NCI-H526 treated with DMSO at 0.1 percent for 48 hours (cell line): ENCODE data around the gene NOD1.

Experiments used
- DNase-seq: peaks from one replicate; lab custom pipeline; 2025; lab: John Stamatoyannopoulos, UW

Gene NOD1

DNA sequence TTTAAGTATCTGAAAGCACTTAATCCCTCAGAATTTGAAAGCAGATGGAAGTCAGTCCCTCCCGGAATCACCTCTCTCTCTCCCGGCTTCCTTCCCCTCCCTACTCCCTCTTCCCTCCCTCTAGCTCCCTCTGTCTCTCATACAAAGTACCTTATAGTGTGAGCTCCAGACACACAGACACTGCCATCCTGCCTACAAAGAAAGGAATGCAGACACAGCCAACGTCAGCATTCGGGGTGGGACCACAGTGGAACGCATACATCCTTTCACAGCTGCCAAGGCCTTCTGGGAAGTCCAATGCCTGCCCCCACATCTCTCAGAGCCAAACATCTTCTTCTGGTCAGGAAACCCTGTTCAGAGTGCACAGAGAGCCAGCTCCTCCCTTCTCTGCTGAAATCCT is 9.3 kb downstream of the NOD1 start:
- no peak for DNase-seq

- DNase-seq = no peak
These were observed 9.8 kb downstream of the NOD1 start for GRCh38 chr7:30468791-30469190.

DNA sequence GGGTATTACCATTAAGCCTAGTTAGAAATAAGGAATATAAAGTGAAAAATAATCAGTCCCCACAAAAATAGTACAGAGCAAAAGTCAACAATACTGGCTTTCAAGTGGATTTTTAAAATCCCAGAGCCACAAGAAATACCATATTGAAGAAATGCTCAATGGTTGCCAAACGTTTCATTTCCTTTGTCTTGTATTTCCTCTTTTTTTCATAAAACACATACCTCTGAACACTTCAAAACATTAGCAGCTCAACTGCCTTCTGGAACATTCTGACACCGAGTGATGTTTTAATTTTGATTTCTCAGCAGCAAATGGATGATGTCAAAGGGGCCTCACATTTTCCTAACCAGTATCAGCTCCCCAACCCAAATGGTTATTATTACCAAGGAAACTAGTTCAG is 10.5 kb downstream of the NOD1 start:
- DNase-seq = no peak

GRCh38 chr7:30467271-30467670 is 11.3 kb downstream of the NOD1 start:
- DNase-seq = no peak

DNA sequence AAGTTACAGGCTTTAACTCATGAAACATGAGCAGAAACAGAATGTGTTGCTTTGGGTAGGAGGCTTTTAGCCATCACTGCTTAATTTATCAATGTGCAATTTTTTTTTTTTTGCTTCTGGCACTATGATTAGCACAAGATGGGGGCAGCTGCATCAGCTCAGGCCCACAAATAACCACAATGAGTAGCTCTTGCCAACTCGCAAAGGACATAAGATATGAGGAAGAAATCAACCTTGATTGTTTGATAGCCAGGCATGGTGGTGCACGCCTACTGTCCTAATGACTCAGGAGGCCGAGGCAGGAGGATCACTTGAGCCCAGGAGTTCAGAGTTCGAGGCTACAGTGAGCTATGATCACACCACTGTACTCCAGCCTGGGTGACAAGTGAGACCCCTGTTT is 12.3 kb downstream of the NOD1 start:
- DNase-seq = no peak

DNA sequence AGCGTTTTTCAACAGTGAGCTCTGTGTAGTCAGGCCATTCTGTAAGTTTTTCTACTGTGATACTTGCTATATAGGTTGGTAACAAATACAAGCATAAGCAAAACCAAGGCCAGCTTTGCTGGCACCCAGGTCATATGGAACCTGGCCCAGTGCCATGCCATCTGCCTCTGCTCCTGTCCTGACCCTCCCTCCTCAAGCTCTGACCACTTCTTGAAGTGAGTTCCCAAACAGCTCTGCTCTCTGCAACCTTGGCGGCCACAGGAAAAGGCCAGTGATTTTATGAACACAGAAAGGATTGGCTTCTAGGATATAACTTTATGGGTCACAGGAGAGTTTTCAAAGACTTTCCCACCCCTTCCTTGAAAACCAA is 12.8 kb downstream of the NOD1 start:
- DNase-seq = no peak

GRCh38 chr7:30465046-30465810 is 13.4 kb downstream of the NOD1 start:
- DNase-seq = no peak

GRCh38 chr7:30464231-30464671 is 14.3 kb downstream of the NOD1 start:
- DNase-seq = no peak

GRCh38 chr7:30463405-30464145 is 15.0 kb downstream of the NOD1 start:
- DNase-seq = no peak

GRCh38 chr7:30462179-30462578 is 16.4 kb downstream of the NOD1 start:
- no peak for DNase-seq

GRCh38 chr7:30460246-30460633 is 18.3 kb downstream of the NOD1 start:
- DNase-seq = no peak

DNA sequence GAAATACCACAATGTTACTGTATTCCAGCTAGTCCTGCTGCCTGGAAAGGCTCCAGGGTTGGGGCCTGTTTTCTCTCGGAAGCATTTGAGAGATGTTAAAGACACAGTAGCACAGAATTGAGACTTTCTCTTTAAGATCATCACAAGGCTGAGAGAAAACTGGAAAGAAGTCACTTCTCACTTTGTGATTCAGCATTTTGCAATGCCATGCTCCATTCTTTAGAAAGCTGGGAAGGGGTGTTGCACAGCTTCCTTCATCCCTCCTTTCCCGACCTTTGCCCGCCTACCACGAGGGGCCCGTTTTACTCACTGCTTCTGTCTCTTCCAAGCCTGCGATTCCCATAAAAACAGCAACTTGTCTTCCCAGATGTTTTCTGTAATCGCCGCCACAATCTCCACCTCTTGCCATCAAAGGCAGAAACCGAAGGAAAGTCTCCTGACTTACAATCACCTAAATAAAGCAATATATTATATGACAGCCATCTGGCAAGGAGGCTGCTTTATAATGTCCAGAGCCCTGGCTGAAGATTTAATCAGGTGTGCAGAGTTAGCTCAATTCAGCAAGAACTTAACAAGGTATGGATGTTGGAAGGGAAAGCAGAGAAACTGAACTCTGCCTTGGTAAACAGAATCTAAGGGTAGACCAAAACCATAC is 18.9 kb downstream of the NOD1 start:
- DNase-seq = no peak

DNA sequence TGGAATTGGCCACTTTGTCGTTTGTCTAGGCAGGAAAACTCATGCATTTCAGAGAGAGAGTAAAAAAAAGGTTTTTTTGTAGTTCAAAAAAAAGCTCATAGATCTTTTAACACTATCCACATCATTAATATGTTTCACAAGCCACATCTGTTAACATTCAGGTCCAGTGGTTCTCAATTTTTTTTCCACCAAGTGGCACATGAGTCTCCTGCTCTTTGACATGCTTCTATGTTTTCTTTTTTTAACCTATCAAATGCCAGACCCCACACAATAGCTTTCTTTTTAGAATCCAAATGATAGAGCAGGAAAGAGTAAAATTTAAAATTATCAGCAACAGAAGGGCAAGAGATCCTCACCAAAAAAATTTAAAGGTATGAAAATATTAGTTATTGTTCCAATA is 20.3 kb downstream of the NOD1 start:
- no peak for DNase-seq

DNA sequence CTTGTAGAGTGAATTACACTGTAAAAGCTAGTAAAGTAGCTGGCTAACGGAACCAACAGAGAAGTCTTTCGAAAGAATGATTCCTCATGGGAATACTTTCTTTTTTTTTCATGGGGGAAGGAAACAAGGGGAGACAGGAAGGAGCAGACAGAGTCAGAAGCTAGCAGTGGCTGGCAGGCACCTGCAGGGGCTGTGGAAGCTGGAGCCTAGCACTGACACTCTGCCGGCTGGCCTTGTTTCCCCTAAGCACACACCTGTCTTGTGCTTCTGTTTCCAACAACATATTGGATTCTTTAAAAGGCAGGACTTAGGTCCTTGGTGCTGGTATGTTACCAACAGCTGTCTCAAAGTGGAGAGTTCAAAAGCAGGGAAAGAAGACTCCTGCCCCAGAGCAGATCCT is 24.7 kb downstream of the NOD1 start:
- no peak for DNase-seq

GRCh38 chr7:30453016-30453415 is 25.6 kb downstream of the NOD1 start:
- DNase-seq = no peak

DNA sequence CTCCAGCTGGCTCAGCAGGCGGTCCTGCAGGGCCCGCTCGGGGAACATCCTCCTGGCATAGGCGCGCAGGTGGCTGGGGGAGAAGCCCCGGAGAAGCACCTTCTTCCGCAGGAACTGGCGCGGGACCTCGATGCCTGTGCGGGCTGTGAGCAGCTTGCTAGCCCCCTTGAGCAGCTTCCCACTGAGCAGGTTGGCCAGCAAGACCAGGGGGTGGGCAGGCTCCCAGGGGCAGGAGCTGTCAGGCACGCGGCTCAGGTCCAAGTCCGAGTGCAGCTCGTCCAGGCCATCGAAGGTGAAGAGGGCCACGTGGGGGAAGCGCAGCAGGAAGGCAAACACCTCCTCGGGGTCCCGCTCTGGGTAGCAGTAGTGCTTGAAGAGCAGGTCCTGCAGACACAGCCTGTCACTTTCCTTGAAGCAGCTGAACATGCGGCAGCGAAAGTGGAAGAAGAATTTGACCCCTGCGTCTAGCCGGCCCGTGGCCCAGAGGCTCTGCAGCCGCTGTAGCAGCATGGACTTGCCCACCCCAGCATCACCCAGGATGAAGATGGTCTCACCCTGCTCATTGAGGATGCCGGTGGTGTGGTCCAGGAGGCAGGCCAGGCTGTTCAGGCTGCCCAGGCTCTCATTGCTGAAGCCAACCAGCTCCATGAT is 26.2 kb downstream of the NOD1 start:
- DNase-seq = no peak

DNA sequence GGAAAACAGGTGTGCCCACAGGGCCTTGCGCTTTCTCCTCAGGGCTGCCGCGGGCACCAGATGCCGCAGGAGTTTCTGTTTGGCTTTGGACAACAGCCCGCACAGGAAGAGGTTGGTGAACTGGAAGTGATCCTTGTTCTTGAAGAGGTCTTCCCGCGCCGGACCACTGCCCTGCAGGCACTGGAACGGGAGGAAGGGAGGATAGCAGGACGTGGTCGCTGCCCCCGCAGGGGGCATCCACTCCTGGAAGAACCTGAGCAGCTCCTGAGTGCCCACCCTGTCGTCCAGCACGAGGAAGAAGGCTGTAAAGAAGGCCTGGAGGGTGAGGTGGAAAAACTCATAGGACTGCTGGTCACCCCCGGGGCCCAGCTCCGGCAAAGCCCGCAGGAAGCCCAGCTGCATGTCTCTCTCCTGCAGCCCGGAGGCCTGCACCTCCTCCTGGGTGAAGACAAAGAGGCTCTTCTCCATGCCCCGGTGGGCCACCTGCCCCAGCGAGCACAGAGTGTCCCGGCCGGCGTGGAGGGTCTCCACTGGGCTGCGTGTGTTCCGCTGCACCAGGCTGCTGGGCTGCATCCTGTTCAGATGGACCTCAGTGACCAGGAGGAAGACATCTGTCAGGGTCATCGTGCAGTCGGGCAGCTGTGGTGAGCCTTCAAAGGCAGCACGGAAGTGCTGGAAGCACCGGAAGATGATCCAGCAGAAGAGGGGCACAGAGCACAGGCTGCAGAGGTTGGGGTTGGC is 26.9 kb downstream of the NOD1 start:
- DNase-seq = no peak

DNA sequence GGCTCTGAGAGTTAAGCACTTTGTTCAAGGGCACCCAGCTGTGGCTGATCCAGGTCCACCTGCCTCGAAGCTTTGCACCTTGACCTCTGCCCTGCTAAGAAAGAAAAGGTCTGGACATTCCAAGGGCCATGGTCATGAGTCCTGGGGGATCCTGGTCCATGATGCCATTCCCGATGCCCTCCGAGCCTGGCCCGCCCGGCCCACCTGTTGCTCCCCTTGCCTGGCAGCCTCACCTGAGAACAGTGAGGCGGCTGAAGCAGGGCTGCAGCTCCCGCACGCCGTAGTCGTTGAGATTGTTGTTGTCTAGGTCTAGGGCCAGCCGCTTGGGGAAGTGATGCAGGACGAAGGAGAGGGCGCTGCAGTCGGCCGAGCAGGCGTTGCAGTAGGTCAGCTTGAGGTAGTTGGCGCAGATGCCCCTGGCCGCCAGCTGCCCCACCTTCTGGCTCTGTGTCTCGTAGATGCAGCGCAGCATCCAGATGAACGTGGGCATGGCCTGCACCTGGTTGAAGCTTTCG is 27.5 kb downstream of the NOD1 start:
- DNase-seq = no peak

- DNase-seq = no peak
These were observed 28.2 kb downstream of the NOD1 start for GRCh38 chr7:30450240-30450982.

DNA sequence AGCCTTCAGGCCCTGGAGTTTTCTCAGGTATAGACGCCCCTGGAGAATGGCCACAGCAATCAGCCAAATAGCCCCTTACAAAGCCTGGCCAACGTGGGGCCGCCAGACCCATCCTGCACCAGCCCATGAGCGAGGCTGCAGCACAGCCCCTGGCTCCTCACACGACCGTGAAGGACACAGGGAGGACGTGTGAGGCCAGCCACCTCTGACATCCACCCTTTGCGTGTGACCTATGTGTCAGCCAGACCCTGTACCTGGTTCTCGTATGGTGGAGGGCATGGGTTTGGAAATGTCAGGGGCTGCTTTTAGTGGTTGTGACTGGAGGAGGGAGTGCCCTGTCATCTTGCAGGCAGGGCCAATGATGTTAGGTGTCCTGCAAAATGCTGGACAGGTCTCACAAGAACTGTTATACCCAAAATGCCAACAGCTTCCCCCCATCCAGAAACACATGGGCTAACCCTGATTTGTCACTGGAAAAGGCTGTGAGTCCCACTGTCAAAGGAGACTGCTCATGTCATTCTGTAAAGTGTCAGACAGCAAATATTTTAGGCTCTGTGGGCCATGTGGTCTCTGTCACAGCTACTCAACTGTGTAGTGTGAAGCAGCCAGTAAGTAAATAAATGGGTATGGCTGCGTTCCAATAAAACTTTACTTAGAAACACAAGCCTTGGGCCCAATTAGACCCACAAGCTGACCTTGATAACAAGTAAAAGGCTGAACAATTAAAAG is 30.0 kb downstream of the NOD1 start:
- DNase-seq = no peak
